Stimulated activated CD8-positive, alpha-beta memory T cell treated with anti-CD3 and anti-CD28 coated beads, Interleukin-2, amount 100 ng/mL, for 48 hours (primary cell): Measurements from ENCODE around the gene MTA3.

Experiments
- DNase-seq, 2 donors: peaks; one replicate each; pipeline ENCODE4 v3.0.0-alpha.2; 2020; ENCODE audit warnings: low read depth in 2 of 2

Gene MTA3

GRCh38 chr2:42787424-42787787, 219.0 kb downstream of the MTA3 start:
- no peak for DNase-seq

GRCh38 chr2:42787788-42788477, 219.5 kb downstream of the MTA3 start:
- DNase-seq: no peak

GRCh38 chr2:42788478-42788793, 220.0 kb downstream of the MTA3 start:
- no peak for DNase-seq

- no peak for DNase-seq
Measured at GRCh38 chr2:42788882-42789281, 220.4 kb downstream of the MTA3 start.

- no peak for DNase-seq
Measured at GRCh38 chr2:42789751-42790150, 221.3 kb downstream of the MTA3 start.

- DNase-seq: no peak
Measured at GRCh38 chr2:42791606-42792005, 223.2 kb downstream of the MTA3 start.

GRCh38 chr2:42792087-42792582, 223.7 kb downstream of the MTA3 start:
- no peak for DNase-seq

- no peak for DNase-seq
Measured at GRCh38 chr2:42792583-42793333, 224.3 kb downstream of the MTA3 start, which contains the start of gene HAAO. HAAO (minus strand) TSS chr2:42792583; CDS start chr2:42792536, 47 bp downstream.

GRCh38 chr2:42793334-42794270, 225.2 kb downstream of the MTA3 start:
- DNase-seq: no peak

GRCh38 chr2:42794271-42795046, 226.0 kb downstream of the MTA3 start:
- no peak for DNase-seq

- no peak for DNase-seq
Measured at GRCh38 chr2:42795275-42795674, 226.8 kb downstream of the MTA3 start.

GRCh38 chr2:42795841-42796301, 227.4 kb downstream of the MTA3 start:
- DNase-seq: no peak

- no peak for DNase-seq
Measured at GRCh38 chr2:42796427-42797248, 228.2 kb downstream of the MTA3 start.

GRCh38 chr2:42797281-42797680, 228.8 kb downstream of the MTA3 start:
- no peak for DNase-seq

- no peak for DNase-seq
Measured at GRCh38 chr2:42799881-42800280, 231.4 kb downstream of the MTA3 start.

GRCh38 chr2:42800461-42800962, 232.1 kb downstream of the MTA3 start:
- no peak for DNase-seq

GRCh38 chr2:42800981-42801380, 232.5 kb downstream of the MTA3 start:
- DNase-seq: no peak

- DNase-seq: no peak
Measured at GRCh38 chr2:42801381-42801780, 232.9 kb downstream of the MTA3 start.

- DNase-seq: no peak
Measured at GRCh38 chr2:42802150-42802549, 233.7 kb downstream of the MTA3 start.

GRCh38 chr2:42804338-42804737, 235.9 kb downstream of the MTA3 start:
- no peak for DNase-seq
